H9 (cell line): ENCODE measurements around the gene UNC5A. TPM values are rescaled to one million over a fixed set of nuclear protein-coding genes. Genes with fewer than 3 reads are reported as not detected.

Source experiments
- DNase-seq: peaks from one replicate; pipeline ENCODE4 v3.0.0-alpha.2; 2017
- H2AFZ ChIP-seq: one replicate; pipeline ENCODE4 v1.6.1; 2013; ENCODE audit warnings: mild to moderate bottlenecking, low read length, control low read depth, moderate library complexity
- H2AK5ac ChIP-seq: 2 replicates; pipeline ENCODE4 v1.6.1; 2013; ENCODE audit warnings: low read length, control low read depth, mixed read lengths; ENCODE audit not compliant: insufficient read length
- H2BK120ac ChIP-seq: one replicate; pipeline ENCODE4 v1.6.1; 2013; ENCODE audit warnings: low read depth, mild to moderate bottlenecking, low read length, control low read depth, inconsistent platforms; ENCODE audit not compliant: poor library complexity, severe bottlenecking
- H2BK12ac ChIP-seq: 2 replicates; pipeline ENCODE4 v1.6.1; 2013; ENCODE audit warnings: low read length, control low read depth, mixed read lengths, low read depth; ENCODE audit not compliant: insufficient read length
- H2BK15ac ChIP-seq: 2 replicates; pipeline ENCODE4 v1.6.1; 2013; ENCODE audit warnings: low read depth, low read length, control low read depth
- H2BK20ac ChIP-seq: one replicate; pipeline ENCODE4 v1.6.1; 2013; ENCODE audit warnings: low read depth, mild to moderate bottlenecking, low read length, control low read depth, inconsistent platforms; ENCODE audit not compliant: poor library complexity, severe bottlenecking
- H2BK5ac ChIP-seq: 2 replicates; pipeline ENCODE4 v1.6.1; 2013; ENCODE audit warnings: low read length, control low read depth, mixed read lengths; ENCODE audit not compliant: insufficient read length
- H3K14ac ChIP-seq: 2 replicates; pipeline ENCODE4 v1.6.1; 2013; ENCODE audit warnings: low read length, control low read depth; ENCODE audit not compliant: insufficient read depth
- H3K18ac ChIP-seq: 2 replicates; pipeline ENCODE4 v1.6.1; 2013; ENCODE audit warnings: low read depth, mild to moderate bottlenecking, mixed read lengths, low read length, control low read depth; ENCODE audit not compliant: insufficient read length
- H3K23ac ChIP-seq: 2 replicates; pipeline ENCODE4 v1.6.1; 2013; ENCODE audit warnings: low read length, control low read depth, mixed read lengths, low read depth; ENCODE audit not compliant: insufficient read length
- H3K23me2 ChIP-seq: 2 replicates; pipeline ENCODE4 v1.6.1; 2013; ENCODE audit warnings: low read depth, mild to moderate bottlenecking, mixed read lengths, low read length, control low read depth; ENCODE audit not compliant: insufficient read length, poor library complexity, severe bottlenecking
- H3K27ac ChIP-seq: 2 replicates; pipeline ENCODE4 v1.5.1; 2013; ENCODE audit warnings: low read length, control low read depth, mixed read lengths, low read depth; ENCODE audit not compliant: insufficient read length
- H3K27me3 ChIP-seq: 2 replicates; pipeline ENCODE4 v1.6.1; 2013; ENCODE audit warnings: low read length, control low read depth, inconsistent platforms; ENCODE audit not compliant: insufficient read depth
- H3K4ac ChIP-seq: 2 replicates; pipeline ENCODE4 v1.6.1; 2013; ENCODE audit warnings: low read depth, mild to moderate bottlenecking, control low read depth, inconsistent platforms, low read length, moderate library complexity
- H3K4me1 ChIP-seq: 2 replicates; pipeline ENCODE4 v1.6.1; 2013; ENCODE audit warnings: low read length, control low read depth, inconsistent platforms; ENCODE audit not compliant: insufficient read depth
- H3K4me2 ChIP-seq: 2 replicates; pipeline ENCODE4 v1.6.1; 2013; ENCODE audit warnings: low read length, control low read depth, mixed read lengths; ENCODE audit not compliant: insufficient read length, insufficient read depth
- H3K56ac ChIP-seq: 2 replicates; pipeline ENCODE4 v1.6.1; 2013; ENCODE audit warnings: low read depth, mild to moderate bottlenecking, mixed read lengths, low read length, control low read depth; ENCODE audit not compliant: insufficient read length
- H3K79me1 ChIP-seq: 2 replicates; pipeline ENCODE4 v1.6.1; 2013; ENCODE audit warnings: low read depth, mild to moderate bottlenecking, moderate library complexity, low read length, control low read depth, inconsistent platforms; ENCODE audit not compliant: insufficient read depth, poor library complexity, severe bottlenecking
- H3K79me2 ChIP-seq: 2 replicates; pipeline ENCODE4 v1.6.1; 2013; ENCODE audit warnings: low read length, control low read depth, inconsistent platforms; ENCODE audit not compliant: insufficient read depth
- H3K9ac ChIP-seq: 2 replicates; pipeline ENCODE4 v1.6.1; 2013; ENCODE audit warnings: low read length, control low read depth, mixed read lengths; ENCODE audit not compliant: insufficient read length; ENCODE audit errors: extremely low read depth
- H3K9me3 ChIP-seq: one replicate; pipeline ENCODE4 v1.6.1; 2013; ENCODE audit warnings: low read depth, low read length, inconsistent platforms; ENCODE audit not compliant: control insufficient read depth
- H3T11ph ChIP-seq: one replicate; pipeline ENCODE4 v1.6.1; 2013; ENCODE audit warnings: mild to moderate bottlenecking, low read length, control low read depth, inconsistent platforms
- H4K20me1 ChIP-seq: one replicate; pipeline ENCODE4 v1.6.1; 2013; ENCODE audit not compliant: control insufficient read depth, insufficient read length, insufficient read depth
- H4K5ac ChIP-seq: 2 replicates; pipeline ENCODE4 v1.6.1; 2013; ENCODE audit warnings: low read depth, mild to moderate bottlenecking, mixed read lengths, low read length, control low read depth; ENCODE audit not compliant: insufficient read length
- H4K8ac ChIP-seq: replicated peaks from 2 replicates; pipeline ENCODE4 v1.6.1; 2013; ENCODE audit warnings: low read length, control low read depth, mixed read lengths, low read depth; ENCODE audit not compliant: insufficient read length
- H4K91ac ChIP-seq: 2 replicates; pipeline ENCODE4 v1.6.1; 2013; ENCODE audit warnings: low read depth, mild to moderate bottlenecking, moderate library complexity, mixed read lengths, low read length, control low read depth; ENCODE audit not compliant: insufficient read length
- H3K27ac Mint-ChIP-seq, 3 experiments: 2 replicates in 2 of 3; 3 replicates in 1 of 3; pipeline ENCODE4 v1.8.0; 2020 to 2021; ENCODE audit warnings: mixed read lengths in 3 of 3, mild to moderate bottlenecking in 1 of 3, moderate library complexity in 1 of 3
- H3K27me3 Mint-ChIP-seq: 2 replicates; pipeline ENCODE4 v1.8.0; 2021; ENCODE audit warnings: low read depth, mild to moderate bottlenecking, moderate library complexity, mixed read lengths
- H3K36me3 Mint-ChIP-seq, 3 experiments: 2 replicates in 2 of 3; 3 replicates in 1 of 3; pipeline ENCODE4 v1.8.0; 2020 to 2021; ENCODE audit warnings: low read depth in 3 of 3, mixed read lengths in 3 of 3; ENCODE audit not compliant: insufficient read depth in 1 of 3
- H3K4me1 Mint-ChIP-seq, 2 experiments: 2 replicates each; pipeline ENCODE4 v1.8.0; 2020; ENCODE audit warnings: mixed read lengths in 2 of 2
- H3K4me3 Mint-ChIP-seq, 2 experiments: 2 replicates in 1 of 2; 3 replicates in 1 of 2; pipeline ENCODE4 v1.8.0; 2020 to 2021; ENCODE audit warnings: mild to moderate bottlenecking in 2 of 2, mixed read lengths in 2 of 2, moderate library complexity in 1 of 2
- H3K9me3 Mint-ChIP-seq, 2 experiments: 2 replicates in 1 of 2; 3 replicates in 1 of 2; pipeline ENCODE4 v1.8.0; 2020; ENCODE audit warnings: mild to moderate bottlenecking in 2 of 2, mixed read lengths in 2 of 2, moderate library complexity in 1 of 2
- WGBS: extraction: QIAGEN DNeasy Blood & Tissue Kit; methylation state at CpG from one replicate; pipeline ENCODE4 v1.1.7; 2013; ENCODE audit warnings: missing lambda C conversion rate, low lambda C conversion rate, mixed read lengths; ENCODE audit not compliant: insufficient read length; ENCODE audit errors: extremely low coverage; 5-methylcytosine and 5-hydroxymethylcytosine counted together
- total RNA-seq: library from RNA; stranded (reverse); gene quantifications from 2 replicates; pipeline ENCODE4 v1.2.1, GENCODE V29; 2021
- TF ChIP-seq, protein P1 (sequence below): fragments of 200-600 bp; sonication (generic); conservative IDR thresholded peaks from 3 replicates; pipeline ENCODE4 v1.8.0; 2021; ENCODE audit warnings: antibody characterized with exemption, mild to moderate bottlenecking

The UNC5A gene
- total RNA-seq, 1 experiment from 2014 or later: 4.4 TPM

- no peak overlapping the region for H3K14ac ChIP-seq
- no peaks in the 10 kb centered on the region for H3K23me2 ChIP-seq
- no peak overlapping the region for H3K4ac ChIP-seq
- H3K4me1 Mint-ChIP-seq: peaks cover 0 to 22% of the 10 kb centered on the region in 2 experiments; a peak in 2 of 4 replicates
- H2AK5ac ChIP-seq: no peak overlapping the region
- no peaks in the 10 kb centered on the region for H4K20me1 ChIP-seq
- H3K4me1 ChIP-seq: no peaks in the 10 kb centered on the region
- H3K18ac ChIP-seq: no peak overlapping the region
- no peak overlapping the region for H4K8ac ChIP-seq
- H3K27me3 Mint-ChIP-seq: peaks cover 20% of the 10 kb centered on the region
- peaks cover 0 to 2% of the 10 kb centered on the region in 2 experiments; a peak in 2 of 5 replicates for H3K9me3 Mint-ChIP-seq
- H3K56ac ChIP-seq: no peak overlapping the region
- no peak overlapping the region for H3K27ac ChIP-seq
- no peak overlapping the region for H3T11ph ChIP-seq
- no peak overlapping the region for H2BK5ac ChIP-seq
- H3K23ac ChIP-seq: no peak overlapping the region
- no peak overlapping the region for H2AFZ ChIP-seq
- H4K5ac ChIP-seq: no peak overlapping the region
- no peak overlapping the region for H3K9ac ChIP-seq
- H3K79me1 ChIP-seq: no peaks in the 10 kb centered on the region
- H4K91ac ChIP-seq: no peak overlapping the region
- peak overlapping the region in 2 of 3 experiments; percentile 50 to 76; a peak in 3 of 7 replicates for H3K27ac Mint-ChIP-seq
- no peaks in the 10 kb centered on the region for H3K9me3 ChIP-seq
- no peak overlapping the region for H2BK15ac ChIP-seq
- H3K4me3 Mint-ChIP-seq: no peak overlapping the region
- H2BK12ac ChIP-seq: no peak overlapping the region
- no CpG with 5 or more reads among the region's 23 CpGs for WGBS
- H3K79me2 ChIP-seq: no peaks in the 10 kb centered on the region
- DNase-seq: no peak
- H2BK20ac ChIP-seq: no peak overlapping the region
- H3K27me3 ChIP-seq: no peaks in the 10 kb centered on the region
- no peak overlapping the region for H3K4me2 ChIP-seq
- H3K36me3 Mint-ChIP-seq: no peaks in the 10 kb centered on the region
- TF ChIP-seq, protein P1, sequence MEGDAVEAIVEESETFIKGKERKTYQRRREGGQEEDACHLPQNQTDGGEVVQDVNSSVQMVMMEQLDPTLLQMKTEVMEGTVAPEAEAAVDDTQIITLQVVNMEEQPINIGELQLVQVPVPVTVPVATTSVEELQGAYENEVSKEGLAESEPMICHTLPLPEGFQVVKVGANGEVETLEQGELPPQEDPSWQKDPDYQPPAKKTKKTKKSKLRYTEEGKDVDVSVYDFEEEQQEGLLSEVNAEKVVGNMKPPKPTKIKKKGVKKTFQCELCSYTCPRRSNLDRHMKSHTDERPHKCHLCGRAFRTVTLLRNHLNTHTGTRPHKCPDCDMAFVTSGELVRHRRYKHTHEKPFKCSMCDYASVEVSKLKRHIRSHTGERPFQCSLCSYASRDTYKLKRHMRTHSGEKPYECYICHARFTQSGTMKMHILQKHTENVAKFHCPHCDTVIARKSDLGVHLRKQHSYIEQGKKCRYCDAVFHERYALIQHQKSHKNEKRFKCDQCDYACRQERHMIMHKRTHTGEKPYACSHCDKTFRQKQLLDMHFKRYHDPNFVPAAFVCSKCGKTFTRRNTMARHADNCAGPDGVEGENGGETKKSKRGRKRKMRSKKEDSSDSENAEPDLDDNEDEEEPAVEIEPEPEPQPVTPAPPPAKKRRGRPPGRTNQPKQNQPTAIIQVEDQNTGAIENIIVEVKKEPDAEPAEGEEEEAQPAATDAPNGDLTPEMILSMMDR: no peak
- H2BK120ac ChIP-seq: no peak overlapping the region
Observed at GRCh38 chr5:176830422-176830994, 20.1 kb downstream of the UNC5A start.
